Stimulated activated CD8-positive, alpha-beta memory T cell treated with anti-CD3 and anti-CD28 coated beads, Interleukin-2, amount 100 ng/mL, for 1 hour (primary cell): ENCODE measurements around the gene CD52.

ENCODE experiments used
- DNase-seq, 2 donors: peaks; one replicate each; pipeline ENCODE4 v3.0.0-alpha.2; 2020; ENCODE audit warnings: low read depth in 2 of 2

Gene CD52

GRCh38 chr1:26317612-26318337, at the start of gene CD52:
Gene CD52 (plus strand): TSS chr1:26317958. CDS start chr1:26318018, 60 bp downstream.
- peak; percentile 22 to 49 for DNase-seq

GRCh38 chr1:26268290-26269197, 49.2 kb upstream of the CD52 start:
- no peak for DNase-seq

GRCh38 chr1:26269198-26269550, 48.6 kb upstream of the CD52 start:
- no peak for DNase-seq

- no peak for DNase-seq
These were observed 42.8 kb upstream of the CD52 start for GRCh38 chr1:26274801-26275425.

- DNase-seq: peak; percentile 57 to 68
These were observed 42.0 kb upstream of the CD52 start for GRCh38 chr1:26275580-26276431.

- no peak for DNase-seq
These were observed 41.3 kb upstream of the CD52 start for GRCh38 chr1:26276432-26276838.

GRCh38 chr1:26277261-26277661, 40.5 kb upstream of the CD52 start:
- DNase-seq: no peak

GRCh38 chr1:26277719-26278118, 40.0 kb upstream of the CD52 start:
- DNase-seq: no peak

GRCh38 chr1:26278303-26278702, 39.5 kb upstream of the CD52 start:
- DNase-seq: no peak

GRCh38 chr1:26278724-26279455, 38.9 kb upstream of the CD52 start:
- no peak for DNase-seq

GRCh38 chr1:26279456-26280332, 38.1 kb upstream of the CD52 start, which contains the start of gene SH3BGRL3:
Gene SH3BGRL3 (plus strand): TSS chr1:26280086. CDS start chr1:26280156, 70 bp downstream.
- peak; percentile 65 to 73 for DNase-seq

GRCh38 chr1:26280333-26281042, 37.3 kb upstream of the CD52 start:
- DNase-seq: no peak

GRCh38 chr1:26281091-26281958, 36.4 kb upstream of the CD52 start:
- no peak for DNase-seq

- DNase-seq: no peak
These were observed 35.8 kb upstream of the CD52 start for GRCh38 chr1:26281971-26282370.

- DNase-seq: no peak
These were observed 35.3 kb upstream of the CD52 start for GRCh38 chr1:26282401-26282918.

- DNase-seq: no peak
These were observed 34.4 kb upstream of the CD52 start for GRCh38 chr1:26283279-26283853.

- no peak for DNase-seq
These were observed 33.7 kb upstream of the CD52 start for GRCh38 chr1:26283871-26284596.
